Transverse colon (tissue), 4 donors: ENCODE measurements around the gene FOXC2. TPM values are rescaled to one million over a fixed set of nuclear protein-coding genes. Genes with fewer than 3 reads are reported as not detected.

ENCODE experiments used
- DNase-seq: peaks from one replicate; pipeline ENCODE4 v3.0.0-alpha.2; 2019
- H3K27ac ChIP-seq, 4 donors: fragments of 200-600 bp; sonication (generic); 2 replicates each; pipeline ENCODE4 v1.5.1; 2016 to 2018; ENCODE audit warnings: inconsistent platforms in 4 of 4
- H3K27me3 ChIP-seq: fragments of 200-600 bp; sonication (generic); 2 replicates; pipeline ENCODE4 v1.5.1; 2017; ENCODE audit warnings: inconsistent platforms
- H3K36me3 ChIP-seq, 4 donors: fragments of 200-600 bp; sonication (generic); 2 replicates each; pipeline ENCODE4 v1.5.1; 2017 to 2019; ENCODE audit warnings: inconsistent platforms in 4 of 4
- H3K4me1 ChIP-seq, 4 donors: fragments of 200-600 bp; sonication (generic); 2 replicates each; pipeline ENCODE4 v1.5.1; 2017 to 2020; ENCODE audit warnings: inconsistent platforms in 4 of 4
- H3K4me3 ChIP-seq, 4 donors: fragments of 200-600 bp; sonication (generic); 1 replicate in 1 of 4; 2 replicates in 3 of 4; pipeline versions ENCODE4 v1.5.1 to v1.6.1; 2017 to 2019; ENCODE audit warnings: inconsistent platforms in 4 of 4
- H3K9me3 ChIP-seq, 2 donors: fragments of 200-600 bp; sonication (generic); 2 replicates each; pipeline ENCODE4 v1.5.1; 2017 to 2019; ENCODE audit warnings: inconsistent platforms in 2 of 2
- EP300 ChIP-seq: sonication (generic); formaldehyde crosslinking; IDR thresholded peaks from one replicate; pipeline ENCODE4 v1.6.1; 2017; ENCODE audit warnings: antibody characterized with exemption, low read depth
- POLR2A ChIP-seq: fragments of 450-650 bp; IDR thresholded peaks from one replicate; pipeline ENCODE4 v1.6.1; 2016; ENCODE audit warnings: antibody characterized with exemption, mild to moderate bottlenecking, moderate library complexity
- POLR2AphosphoS5 ChIP-seq, 3 donors: sonication (generic); formaldehyde crosslinking; IDR thresholded peaks; one replicate each; pipeline ENCODE4 v1.6.1; 2016; ENCODE audit warnings: antibody characterized with exemption in 3 of 3
- WGBS, 2 donors: methylation state at CpG; one replicate each; pipeline ENCODE4 v1.1.5; 2018; ENCODE audit warnings: low coverage in 1 of 2; 5-methylcytosine and 5-hydroxymethylcytosine counted together
- in situ Hi-C, 4 donors: fragments of 200-750 bp; cut with MboI; loops; one replicate each; pipeline versions ENCODE4 v1.15.0 to v1.15.1; 2017; ENCODE audit warnings: low sequenced_read_pairs in 3 of 4, low pct_ligation_motif_present in 1 of 4, low pct_unique_long_range_greater_than_20kb in 1 of 4
- intact Hi-C: fragments of 100-400 bp; cut with DNase I; formaldehyde crosslinking; loops from one replicate; pipeline ENCODE4 v1.15.1; 2023; ENCODE audit warnings: low total_unique reads
- total RNA-seq, 4 donors: library from RNA; depleted of rRNA; stranded (reverse); fragments of >200 nt; gene quantifications; one replicate each; pipeline ENCODE4 v1.1.0, GENCODE V29; 2016
- TF ChIP-seq, protein P1 (sequence below), 5 experiments: fragments of 200-600 bp in 3 of 5; fragments of 450-650 bp in 2 of 5; sonication (generic) in 3 of 5; IDR thresholded peaks; 1 replicate in 2 of 5; 2 replicates in 3 of 5; pipeline ENCODE4 v1.5.1; 2016 to 2017; ENCODE audit warnings: antibody characterized with exemption in 5 of 5, inconsistent platforms in 3 of 5, mild to moderate bottlenecking in 2 of 5, moderate library complexity in 1 of 5

The FOXC2 gene
- total RNA-seq, 4 donors from 2014 or later, result 0.27 TPM; not detected in 3

DNA sequence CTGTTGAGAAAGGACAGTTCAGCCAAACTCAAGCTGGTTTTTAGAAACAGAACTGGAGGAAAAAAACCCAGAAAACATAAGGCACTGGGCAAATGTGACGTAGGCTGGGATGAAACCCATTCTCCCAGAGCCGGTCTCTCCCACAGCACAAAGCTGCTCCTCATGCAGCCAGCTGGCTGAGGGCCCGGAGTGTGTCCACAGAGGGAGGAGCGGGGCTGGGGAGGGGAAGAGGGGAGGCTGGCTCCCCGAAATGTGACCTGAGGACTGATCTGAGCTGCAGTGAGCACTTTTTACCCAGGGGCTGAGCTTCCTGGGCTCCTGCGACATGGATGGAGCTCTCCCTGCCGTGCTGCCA, 35.5 kb upstream of the FOXC2 start:
- peak; percentile 52 for DNase-seq
- WGBS, 2 donors, result 64% methylated on average over 7 of the region's 7 CpGs; no CpG with 5 or more reads in 1 of the 2 donors
- Histone ChIP-seq H3K27ac (peak overlapping the region; percentile 52 to 70 (median 66)), H3K4me1 (peaks cover 0 to 9% (median 1%) of the 10 kb centered on the region in 4 donors), H3K36me3 (no peaks in the 10 kb centered on the region), H3K4me3 (no peak overlapping the region), H3K27me3 (no peaks in the 10 kb centered on the region), H3K9me3 (no peaks in the 10 kb centered on the region)
- TF ChIP-seq POLR2AphosphoS5 (IDR thresholded peaks at IDR 0.05), result peak in 1 of 3 donors; percentile 33
- TF ChIP-seq, protein P1, sequence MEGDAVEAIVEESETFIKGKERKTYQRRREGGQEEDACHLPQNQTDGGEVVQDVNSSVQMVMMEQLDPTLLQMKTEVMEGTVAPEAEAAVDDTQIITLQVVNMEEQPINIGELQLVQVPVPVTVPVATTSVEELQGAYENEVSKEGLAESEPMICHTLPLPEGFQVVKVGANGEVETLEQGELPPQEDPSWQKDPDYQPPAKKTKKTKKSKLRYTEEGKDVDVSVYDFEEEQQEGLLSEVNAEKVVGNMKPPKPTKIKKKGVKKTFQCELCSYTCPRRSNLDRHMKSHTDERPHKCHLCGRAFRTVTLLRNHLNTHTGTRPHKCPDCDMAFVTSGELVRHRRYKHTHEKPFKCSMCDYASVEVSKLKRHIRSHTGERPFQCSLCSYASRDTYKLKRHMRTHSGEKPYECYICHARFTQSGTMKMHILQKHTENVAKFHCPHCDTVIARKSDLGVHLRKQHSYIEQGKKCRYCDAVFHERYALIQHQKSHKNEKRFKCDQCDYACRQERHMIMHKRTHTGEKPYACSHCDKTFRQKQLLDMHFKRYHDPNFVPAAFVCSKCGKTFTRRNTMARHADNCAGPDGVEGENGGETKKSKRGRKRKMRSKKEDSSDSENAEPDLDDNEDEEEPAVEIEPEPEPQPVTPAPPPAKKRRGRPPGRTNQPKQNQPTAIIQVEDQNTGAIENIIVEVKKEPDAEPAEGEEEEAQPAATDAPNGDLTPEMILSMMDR (IDR thresholded peaks at IDR 0.05), result no peak
- no peak for TF ChIP-seq POLR2A
- no peak for TF ChIP-seq EP300
- intact Hi-C loops, result no loop called here
- in situ Hi-C loops, result no loop called here

DNA sequence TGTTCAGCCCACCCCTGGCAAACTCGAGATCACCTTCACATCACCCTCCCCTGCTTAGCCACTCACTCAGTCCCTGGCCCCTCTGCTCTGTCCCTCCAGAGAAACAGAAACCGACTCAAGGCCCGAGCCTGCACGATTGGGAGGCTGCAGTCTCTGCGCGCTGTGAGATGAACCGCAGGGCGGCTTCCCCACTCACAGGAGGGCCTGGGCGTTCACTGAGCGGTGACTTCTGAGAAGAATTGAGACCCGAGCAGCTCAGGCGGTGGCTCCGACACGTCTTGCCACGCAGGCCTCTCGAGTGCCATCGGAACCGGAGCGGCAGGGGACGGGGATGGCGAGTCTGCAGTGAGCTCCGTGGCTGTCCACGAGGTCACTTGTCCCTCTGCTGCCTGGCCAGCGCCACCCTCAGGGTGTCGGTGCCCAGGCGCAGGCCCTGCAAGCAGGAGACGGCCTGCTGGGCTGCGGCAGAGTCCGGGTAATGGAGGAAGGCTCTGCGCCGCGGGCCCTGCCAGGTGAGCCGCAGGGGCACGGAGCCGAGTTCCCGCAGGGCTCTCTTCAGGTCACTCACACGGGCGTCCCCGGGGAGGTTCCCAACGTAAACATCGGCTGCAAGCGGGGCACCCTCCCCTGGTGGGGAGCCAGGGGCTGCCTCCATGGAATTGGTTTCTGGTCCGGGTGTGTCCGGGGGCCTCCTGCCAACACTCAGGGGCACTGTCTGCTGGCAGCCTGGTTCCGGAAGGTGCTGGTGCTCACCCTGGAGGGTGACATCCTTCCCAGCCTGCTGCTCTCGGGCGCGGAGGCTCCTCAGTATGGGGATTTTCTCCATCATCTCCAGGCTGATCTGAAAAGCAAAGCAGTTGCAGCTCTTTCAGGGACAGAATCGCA, 34.7 kb upstream of the FOXC2 start:
- no peaks in the 10 kb centered on the region for H3K27me3 ChIP-seq
- WGBS, 2 donors, result 91% methylated on average over 45 of the region's 49 CpGs; no CpG with 5 or more reads in 1 of the 2 donors
- no peaks in the 10 kb centered on the region for H3K9me3 ChIP-seq
- H3K4me1 ChIP-seq, result peaks cover 0 to 9% (median 1%) of the 10 kb centered on the region in 4 donors
- no peaks in the 10 kb centered on the region for H3K36me3 ChIP-seq
- in situ Hi-C loops, result no loop called here
- intact Hi-C loops, result no loop called here
- H3K4me3 ChIP-seq, result no peak overlapping the region
- no peak for TF ChIP-seq POLR2AphosphoS5 (IDR thresholded peaks at IDR 0.05)
- no peak for TF ChIP-seq EP300
- peak overlapping the region; percentile 52 to 70 (median 66) for H3K27ac ChIP-seq
- DNase-seq, result no peak

DNA sequence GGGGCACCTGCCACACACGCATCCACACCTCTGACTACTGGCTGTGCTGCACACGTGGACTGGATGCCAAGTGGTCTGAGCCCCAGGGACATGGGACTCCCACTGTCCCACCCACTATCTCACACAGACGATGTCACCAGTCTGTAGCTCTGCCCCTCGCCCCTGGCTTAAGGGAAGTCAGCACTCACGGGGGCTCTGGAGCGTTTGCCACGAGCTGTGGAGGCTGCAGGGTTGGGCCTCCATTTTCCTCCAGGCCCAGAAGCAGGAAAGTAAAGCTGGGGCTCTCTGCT, 34.2 kb upstream of the FOXC2 start:
- H3K9me3 ChIP-seq, result no peaks in the 10 kb centered on the region
- H3K4me3 ChIP-seq, result no peak overlapping the region
- DNase-seq, result no peak
- in situ Hi-C loops, result no loop called here
- peaks cover 0 to 9% (median 1%) of the 10 kb centered on the region in 4 donors for H3K4me1 ChIP-seq
- WGBS, 2 donors, result 96% methylated on average over 7 of the region's 7 CpGs; no CpG with 5 or more reads in 1 of the 2 donors
- no peak overlapping the region for H3K27ac ChIP-seq
- H3K36me3 ChIP-seq, result peaks cover 0 to under 1% (median 0%) of the 10 kb centered on the region in 4 donors
- TF ChIP-seq POLR2AphosphoS5 (IDR thresholded peaks at IDR 0.05) (no peak), POLR2A (no peak), EP300 (no peak)
- TF ChIP-seq, protein P1 (IDR thresholded peaks at IDR 0.05), result no peak
- H3K27me3 ChIP-seq, result no peaks in the 10 kb centered on the region
- intact Hi-C loops, result no loop called here

DNA sequence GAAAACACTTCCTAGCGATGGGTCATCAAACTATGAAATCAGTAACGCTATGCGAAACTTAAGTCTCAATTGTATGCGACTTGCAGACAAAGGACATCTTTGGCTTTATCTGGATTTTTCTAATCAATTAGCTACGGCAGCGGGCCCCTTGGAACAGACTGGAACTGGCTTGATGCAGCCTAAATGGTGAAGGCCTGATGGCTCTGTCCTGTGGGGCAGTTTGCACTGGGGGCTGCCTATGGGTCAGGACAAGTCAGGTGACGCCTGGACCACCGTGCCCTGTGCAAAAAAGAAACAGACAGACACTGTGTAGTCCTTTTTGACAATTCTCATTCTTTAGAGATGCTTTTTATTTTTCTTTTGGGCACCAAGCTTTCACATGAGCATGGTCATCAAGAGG, 33.6 kb upstream of the FOXC2 start:
- Histone ChIP-seq H3K27ac (no peak overlapping the region), H3K9me3 (no peaks in the 10 kb centered on the region), H3K4me1 (peaks cover 0 to 9% (median 1%) of the 10 kb centered on the region in 4 donors), H3K36me3 (peaks cover 0 to 7% (median 0%) of the 10 kb centered on the region in 4 donors), H3K27me3 (no peaks in the 10 kb centered on the region), H3K4me3 (no peak overlapping the region)
- WGBS, 2 donors, result 97 to 100% methylated on average over 4 to 8 of the region's 8 CpGs
- in situ Hi-C loops (no loop called here), intact Hi-C loops (no loop called here)
- DNase-seq, result no peak
- TF ChIP-seq EP300, result no peak
- TF ChIP-seq POLR2A, result no peak
- TF ChIP-seq POLR2AphosphoS5 (IDR thresholded peaks at IDR 0.05), result no peak
- TF ChIP-seq, protein P1 (IDR thresholded peaks at IDR 0.05), result no peak
